ENCODE measurements around the gene IRS2.

DNA sequence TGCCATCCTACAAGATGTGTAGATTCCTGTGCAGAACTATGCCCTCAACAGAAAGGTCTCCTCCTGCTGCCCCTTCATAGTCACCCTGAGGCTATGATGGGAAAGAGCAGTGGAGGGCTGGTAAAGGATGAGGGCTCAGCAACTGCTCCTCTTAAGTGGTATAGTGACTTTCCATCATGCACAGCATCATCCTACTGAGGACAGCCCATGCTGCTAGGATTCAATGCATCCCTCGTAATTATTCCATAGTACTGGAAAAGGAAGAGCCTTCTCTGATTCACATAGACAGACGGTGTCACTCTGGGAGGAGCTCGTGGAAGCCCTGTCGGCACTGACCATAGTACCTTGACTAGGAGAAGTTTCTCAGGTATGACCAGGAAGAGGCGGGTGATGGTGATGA is 47.6 kb upstream of the IRS2 start:
- TF ChIP-seq CTCF (IDR thresholded peaks at IDR 0.05) (no peak), POLR2A (IDR thresholded peaks at IDR 0.05) (no peak), POLR2AphosphoS5 (IDR thresholded peaks at IDR 0.05) (no peak)

All from breast epithelium (tissue), 3 donors.